ENCODE data around the gene CTU2.

- TF ChIP-seq EP300 (IDR thresholded peaks at IDR 0.05) (no peak), POLR2AphosphoS5 (IDR thresholded peaks at IDR 0.05) (no peak)
Measured at GRCh38 chr16:88681084-88681680, 25.1 kb upstream of the CTU2 start.

Measured in stomach (tissue), 4 donors.